Liver (tissue), 3 donors: ENCODE measurements around the gene PCSK1.

Source experiments
- FOXA1 ChIP-seq: IDR thresholded peaks from 2 replicates; pipeline ENCODE4 v1.6.1; 2016; ENCODE audit warnings: antibody characterized with exemption
- GABPA ChIP-seq, 2 donors: IDR thresholded peaks in 1 of 2; conservative IDR thresholded peaks in 1 of 2; 2 replicates each; pipeline ENCODE4 v1.6.1; 2016; ENCODE audit warnings: antibody characterized with exemption in 2 of 2, mild to moderate bottlenecking in 1 of 2, moderate library complexity in 1 of 2
- NR2F2 ChIP-seq: IDR thresholded peaks from 2 replicates; pipeline ENCODE4 v1.6.1; 2016; ENCODE audit warnings: antibody characterized with exemption
- SP1 ChIP-seq: IDR thresholded peaks from 2 replicates; pipeline ENCODE4 v1.6.1; 2018; ENCODE audit warnings: antibody characterized with exemption, mild to moderate bottlenecking
- YY1 ChIP-seq: IDR thresholded peaks from 2 replicates; pipeline ENCODE4 v1.6.1; 2016; ENCODE audit warnings: antibody characterized with exemption, mild to moderate bottlenecking
- TF ChIP-seq, protein P1 (sequence below): fragments of 150-350 bp; IDR thresholded peaks from 2 replicates; pipeline ENCODE4 v1.5.1; 2017; ENCODE audit warnings: improper control_type of control experiment, low read depth, low read length; ENCODE audit not compliant: missing input control
- TF ChIP-seq, protein P2 (sequence below): IDR thresholded peaks from 2 replicates; pipeline ENCODE4 v1.6.1; 2016; ENCODE audit warnings: antibody characterized with exemption
- TF ChIP-seq, protein P3 (sequence below): IDR thresholded peaks from 2 replicates; pipeline ENCODE4 v1.6.1; 2016; ENCODE audit warnings: antibody characterized with exemption
- TF ChIP-seq, protein P4 (sequence below): IDR thresholded peaks from 2 replicates; pipeline ENCODE4 v1.6.1; 2016; ENCODE audit warnings: antibody characterized with exemption, mild to moderate bottlenecking
- donor health status: healthy.
- donor health status: healthy.

DNA sequence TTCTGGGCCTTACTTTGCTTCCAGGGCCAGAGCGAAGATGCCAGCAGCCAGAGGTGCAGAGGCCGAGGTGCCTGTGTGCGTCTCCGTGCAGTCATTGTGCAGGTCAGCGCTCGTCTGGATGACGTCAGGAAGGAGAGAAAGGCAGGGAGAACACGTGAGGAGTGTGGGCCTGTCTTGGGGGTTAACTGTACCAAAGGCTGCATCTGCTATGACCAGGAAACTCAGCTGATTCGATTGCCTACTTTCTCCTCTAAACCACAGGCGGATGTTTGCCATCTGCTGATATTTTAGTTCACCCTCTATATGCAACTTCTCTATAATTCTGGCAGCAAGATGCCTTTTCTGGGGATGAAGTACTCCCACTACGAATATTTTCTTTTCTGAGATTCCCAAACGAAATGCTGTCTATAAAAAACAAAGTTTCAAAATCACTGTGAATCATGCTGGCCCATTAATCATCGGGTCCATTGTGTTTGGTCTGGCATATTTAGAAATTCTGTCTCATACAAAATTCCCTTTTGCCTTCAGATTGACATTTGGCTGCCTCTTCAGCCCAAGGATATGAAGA lies 24.8 kb downstream of the PCSK1 start:
- no peak for TF ChIP-seq FOXA1
- TF ChIP-seq, protein P1, sequence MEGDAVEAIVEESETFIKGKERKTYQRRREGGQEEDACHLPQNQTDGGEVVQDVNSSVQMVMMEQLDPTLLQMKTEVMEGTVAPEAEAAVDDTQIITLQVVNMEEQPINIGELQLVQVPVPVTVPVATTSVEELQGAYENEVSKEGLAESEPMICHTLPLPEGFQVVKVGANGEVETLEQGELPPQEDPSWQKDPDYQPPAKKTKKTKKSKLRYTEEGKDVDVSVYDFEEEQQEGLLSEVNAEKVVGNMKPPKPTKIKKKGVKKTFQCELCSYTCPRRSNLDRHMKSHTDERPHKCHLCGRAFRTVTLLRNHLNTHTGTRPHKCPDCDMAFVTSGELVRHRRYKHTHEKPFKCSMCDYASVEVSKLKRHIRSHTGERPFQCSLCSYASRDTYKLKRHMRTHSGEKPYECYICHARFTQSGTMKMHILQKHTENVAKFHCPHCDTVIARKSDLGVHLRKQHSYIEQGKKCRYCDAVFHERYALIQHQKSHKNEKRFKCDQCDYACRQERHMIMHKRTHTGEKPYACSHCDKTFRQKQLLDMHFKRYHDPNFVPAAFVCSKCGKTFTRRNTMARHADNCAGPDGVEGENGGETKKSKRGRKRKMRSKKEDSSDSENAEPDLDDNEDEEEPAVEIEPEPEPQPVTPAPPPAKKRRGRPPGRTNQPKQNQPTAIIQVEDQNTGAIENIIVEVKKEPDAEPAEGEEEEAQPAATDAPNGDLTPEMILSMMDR, result no peak
- TF ChIP-seq, protein P2, sequence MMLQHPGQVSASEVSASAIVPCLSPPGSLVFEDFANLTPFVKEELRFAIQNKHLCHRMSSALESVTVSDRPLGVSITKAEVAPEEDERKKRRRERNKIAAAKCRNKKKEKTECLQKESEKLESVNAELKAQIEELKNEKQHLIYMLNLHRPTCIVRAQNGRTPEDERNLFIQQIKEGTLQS, result no peak
- TF ChIP-seq, protein P3, sequence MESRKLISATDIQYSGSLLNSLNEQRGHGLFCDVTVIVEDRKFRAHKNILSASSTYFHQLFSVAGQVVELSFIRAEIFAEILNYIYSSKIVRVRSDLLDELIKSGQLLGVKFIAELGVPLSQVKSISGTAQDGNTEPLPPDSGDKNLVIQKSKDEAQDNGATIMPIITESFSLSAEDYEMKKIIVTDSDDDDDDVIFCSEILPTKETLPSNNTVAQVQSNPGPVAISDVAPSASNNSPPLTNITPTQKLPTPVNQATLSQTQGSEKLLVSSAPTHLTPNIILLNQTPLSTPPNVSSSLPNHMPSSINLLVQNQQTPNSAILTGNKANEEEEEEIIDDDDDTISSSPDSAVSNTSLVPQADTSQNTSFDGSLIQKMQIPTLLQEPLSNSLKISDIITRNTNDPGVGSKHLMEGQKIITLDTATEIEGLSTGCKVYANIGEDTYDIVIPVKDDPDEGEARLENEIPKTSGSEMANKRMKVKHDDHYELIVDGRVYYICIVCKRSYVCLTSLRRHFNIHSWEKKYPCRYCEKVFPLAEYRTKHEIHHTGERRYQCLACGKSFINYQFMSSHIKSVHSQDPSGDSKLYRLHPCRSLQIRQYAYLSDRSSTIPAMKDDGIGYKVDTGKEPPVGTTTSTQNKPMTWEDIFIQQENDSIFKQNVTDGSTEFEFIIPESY, result no peak
- TF ChIP-seq SP1, result no peak
- no peak for TF ChIP-seq NR2F2
- TF ChIP-seq YY1, result no peak
- TF ChIP-seq, protein P4, sequence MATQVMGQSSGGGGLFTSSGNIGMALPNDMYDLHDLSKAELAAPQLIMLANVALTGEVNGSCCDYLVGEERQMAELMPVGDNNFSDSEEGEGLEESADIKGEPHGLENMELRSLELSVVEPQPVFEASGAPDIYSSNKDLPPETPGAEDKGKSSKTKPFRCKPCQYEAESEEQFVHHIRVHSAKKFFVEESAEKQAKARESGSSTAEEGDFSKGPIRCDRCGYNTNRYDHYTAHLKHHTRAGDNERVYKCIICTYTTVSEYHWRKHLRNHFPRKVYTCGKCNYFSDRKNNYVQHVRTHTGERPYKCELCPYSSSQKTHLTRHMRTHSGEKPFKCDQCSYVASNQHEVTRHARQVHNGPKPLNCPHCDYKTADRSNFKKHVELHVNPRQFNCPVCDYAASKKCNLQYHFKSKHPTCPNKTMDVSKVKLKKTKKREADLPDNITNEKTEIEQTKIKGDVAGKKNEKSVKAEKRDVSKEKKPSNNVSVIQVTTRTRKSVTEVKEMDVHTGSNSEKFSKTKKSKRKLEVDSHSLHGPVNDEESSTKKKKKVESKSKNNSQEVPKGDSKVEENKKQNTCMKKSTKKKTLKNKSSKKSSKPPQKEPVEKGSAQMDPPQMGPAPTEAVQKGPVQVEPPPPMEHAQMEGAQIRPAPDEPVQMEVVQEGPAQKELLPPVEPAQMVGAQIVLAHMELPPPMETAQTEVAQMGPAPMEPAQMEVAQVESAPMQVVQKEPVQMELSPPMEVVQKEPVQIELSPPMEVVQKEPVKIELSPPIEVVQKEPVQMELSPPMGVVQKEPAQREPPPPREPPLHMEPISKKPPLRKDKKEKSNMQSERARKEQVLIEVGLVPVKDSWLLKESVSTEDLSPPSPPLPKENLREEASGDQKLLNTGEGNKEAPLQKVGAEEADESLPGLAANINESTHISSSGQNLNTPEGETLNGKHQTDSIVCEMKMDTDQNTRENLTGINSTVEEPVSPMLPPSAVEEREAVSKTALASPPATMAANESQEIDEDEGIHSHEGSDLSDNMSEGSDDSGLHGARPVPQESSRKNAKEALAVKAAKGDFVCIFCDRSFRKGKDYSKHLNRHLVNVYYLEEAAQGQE, result no peak
- no peak for TF ChIP-seq GABPA (IDR thresholded peaks at IDR 0.05 in 1 of 2, conservative IDR thresholded peaks at IDR 0.05 in 1 of 2)
